Osteocyte (in vitro differentiated cells): Measurements from ENCODE around the gene TMEM18. TPM values are rescaled to one million over a fixed set of nuclear protein-coding genes. Genes with fewer than 3 reads are reported as not detected.

Source experiments
- DNase-seq: peaks from one replicate; pipeline ENCODE4 v3.0.0; 2021; ENCODE audit warnings: mixed read lengths; ENCODE audit not compliant: unreplicated experiment; ENCODE audit errors: extremely low spot score
- H3K27ac Mint-ChIP-seq: one replicate; pipeline ENCODE4 v1.8.0; 2021; ENCODE audit warnings: mild to moderate bottlenecking, mixed read lengths; ENCODE audit not compliant: unreplicated experiment
- H3K27me3 Mint-ChIP-seq: one replicate; pipeline ENCODE4 v1.8.0; 2021; ENCODE audit warnings: mixed read lengths; ENCODE audit not compliant: unreplicated experiment
- H3K36me3 Mint-ChIP-seq: one replicate; pipeline ENCODE4 v1.8.0; 2021; ENCODE audit warnings: mixed read lengths; ENCODE audit not compliant: unreplicated experiment
- H3K4me1 Mint-ChIP-seq: one replicate; pipeline ENCODE4 v1.8.0; 2021; ENCODE audit warnings: mixed read lengths; ENCODE audit not compliant: unreplicated experiment
- H3K4me3 Mint-ChIP-seq: one replicate; pipeline ENCODE4 v1.8.0; 2021; ENCODE audit warnings: mild to moderate bottlenecking, moderate library complexity, mixed read lengths; ENCODE audit not compliant: unreplicated experiment
- H3K9me3 Mint-ChIP-seq: one replicate; pipeline ENCODE4 v1.8.0; 2021; ENCODE audit warnings: mixed read lengths; ENCODE audit not compliant: unreplicated experiment
- CTCF ChIP-seq: fragments of 200-600 bp; sonication (generic); IDR thresholded peaks from 2 replicates; pipeline ENCODE4 v1.5.0; 2021; ENCODE audit warnings: antibody characterized with exemption, mild to moderate bottlenecking, moderate library complexity
- total RNA-seq: library from RNA; stranded (reverse); gene quantifications from 2 replicates; pipeline ENCODE4 v1.2.1, GENCODE V29; 2021

TMEM18 gene
- total RNA-seq, 1 donor from 2014 or later, result 32.8 TPM

DNA sequence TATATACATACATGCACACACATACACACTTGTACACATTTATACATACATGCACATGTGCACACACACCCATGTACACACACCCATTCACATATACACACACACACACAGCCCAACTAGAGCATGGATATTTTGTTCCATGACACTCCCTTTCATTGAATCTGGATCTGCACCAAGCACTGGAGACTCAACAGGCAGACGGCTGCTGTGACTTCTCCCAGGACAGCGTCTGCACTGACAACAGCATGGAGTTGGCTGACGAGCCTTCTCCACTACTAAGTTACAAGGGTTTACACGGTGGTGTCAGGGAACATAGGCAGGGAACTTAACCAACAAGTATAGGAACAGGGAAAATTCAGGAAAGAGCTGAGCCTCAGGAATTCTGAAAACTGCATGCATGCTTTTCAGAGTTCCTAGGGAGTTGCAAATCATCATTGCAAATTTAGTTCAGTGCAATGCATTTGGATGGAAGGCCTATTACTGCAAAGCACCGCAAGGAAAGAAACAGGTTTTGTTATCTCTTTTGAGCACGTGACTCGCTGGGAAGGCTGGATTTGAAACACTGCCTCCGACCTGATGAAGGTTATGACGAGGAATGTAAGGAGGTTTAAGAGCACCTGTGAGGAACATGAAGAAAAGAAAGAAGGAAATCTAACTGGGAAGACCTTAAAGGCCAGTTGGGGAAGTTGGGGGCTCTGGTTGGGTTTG lies 35.9 kb downstream of the TMEM18 start:
- peaks cover 20% of the 10 kb centered on the region for H3K27me3 Mint-ChIP-seq
- no peak overlapping the region for H3K27ac Mint-ChIP-seq
- no peak for DNase-seq
- H3K36me3 Mint-ChIP-seq, result no peaks in the 10 kb centered on the region
- H3K9me3 Mint-ChIP-seq, result no peaks in the 10 kb centered on the region
- H3K4me3 Mint-ChIP-seq, result no peak overlapping the region
- no peak for TF ChIP-seq CTCF
- no peaks in the 10 kb centered on the region for H3K4me1 Mint-ChIP-seq

DNA sequence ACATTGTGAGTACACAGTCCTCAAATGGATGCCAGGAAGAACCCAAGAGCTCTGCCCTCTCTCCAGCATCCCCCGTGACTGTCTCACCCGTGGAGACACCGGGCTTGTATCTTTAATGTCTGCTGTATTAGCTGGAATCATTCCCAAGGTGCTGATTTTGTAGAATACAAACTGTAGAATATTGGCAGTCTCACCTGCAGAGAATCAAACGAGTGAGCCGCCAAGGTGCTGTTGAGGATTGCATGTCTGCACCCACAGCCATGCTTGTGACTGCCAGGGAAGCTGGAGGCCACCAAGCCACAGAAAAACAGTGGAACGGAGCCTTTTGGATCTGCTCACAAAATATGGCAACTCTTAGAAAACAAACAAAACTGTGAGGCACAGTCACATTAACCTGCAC lies 37.5 kb downstream of the TMEM18 start:
- H3K9me3 Mint-ChIP-seq, result no peaks in the 10 kb centered on the region
- TF ChIP-seq CTCF, result no peak
- H3K36me3 Mint-ChIP-seq, result no peaks in the 10 kb centered on the region
- no peak overlapping the region for H3K27ac Mint-ChIP-seq
- no peak overlapping the region for H3K4me3 Mint-ChIP-seq
- H3K4me1 Mint-ChIP-seq, result no peaks in the 10 kb centered on the region
- H3K27me3 Mint-ChIP-seq, result peaks cover 7% of the 10 kb centered on the region
- DNase-seq, result no peak

- Mint-ChIP-seq H3K36me3 (peaks cover 3% of the 10 kb centered on the region), H3K4me3 (no peak overlapping the region), H3K9me3 (peaks cover 8% of the 10 kb centered on the region), H3K27me3 (no peaks in the 10 kb centered on the region), H3K4me1 (peaks cover 12% of the 10 kb centered on the region), H3K27ac (no peak overlapping the region)
- DNase-seq, result no peak
- no peak for TF ChIP-seq CTCF
These were observed 39.4 kb downstream of the TMEM18 start for GRCh38 chr2:637804-638203.

GRCh38 chr2:637406-637776 lies 39.8 kb downstream of the TMEM18 start:
- no peak for DNase-seq
- no peak overlapping the region for H3K4me3 Mint-ChIP-seq
- peaks cover 12% of the 10 kb centered on the region for H3K4me1 Mint-ChIP-seq
- H3K27me3 Mint-ChIP-seq, result no peaks in the 10 kb centered on the region
- TF ChIP-seq CTCF, result no peak
- H3K27ac Mint-ChIP-seq, result no peak overlapping the region
- H3K36me3 Mint-ChIP-seq, result peaks cover 4% of the 10 kb centered on the region
- H3K9me3 Mint-ChIP-seq, result peaks cover 11% of the 10 kb centered on the region

DNA sequence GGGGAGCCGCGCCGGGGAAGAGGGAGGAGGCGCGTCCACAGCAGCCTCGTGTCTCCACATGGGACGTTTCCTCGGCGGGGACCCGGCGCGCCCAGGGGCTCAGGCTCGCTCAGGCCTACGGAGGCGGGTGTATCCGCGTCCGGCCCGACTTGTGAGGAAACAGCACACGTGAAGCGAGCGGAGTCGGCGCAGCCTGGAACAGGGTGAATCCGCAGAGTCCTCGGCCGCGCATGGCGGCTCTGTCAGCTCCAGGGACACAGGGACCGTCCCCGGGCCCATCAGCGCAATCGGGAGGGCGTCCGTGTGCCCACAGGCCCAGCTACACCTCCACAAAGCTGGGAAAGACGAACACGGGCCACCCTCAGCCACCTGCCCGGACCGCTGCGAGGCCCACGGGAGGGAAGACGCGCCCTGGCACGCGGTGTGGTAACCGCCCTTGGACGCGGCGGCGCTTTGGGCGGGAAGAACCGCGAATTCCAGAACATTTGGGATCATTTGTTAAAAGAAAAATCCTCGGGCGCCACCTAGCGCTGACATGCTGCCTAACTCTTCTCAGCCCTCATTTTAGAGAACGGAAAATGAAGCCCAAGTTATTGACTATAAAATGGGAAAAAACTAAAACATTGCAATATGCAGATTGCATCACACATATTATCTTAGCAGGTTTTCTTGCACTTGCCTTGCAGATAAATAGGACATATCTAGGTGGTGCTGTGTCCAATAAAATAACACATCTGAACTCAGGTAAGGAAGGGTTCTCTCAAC lies 40.4 kb downstream of the TMEM18 start:
- H3K27me3 Mint-ChIP-seq, result no peaks in the 10 kb centered on the region
- peaks cover 12% of the 10 kb centered on the region for H3K4me1 Mint-ChIP-seq
- TF ChIP-seq CTCF, result peak; percentile 92
- H3K9me3 Mint-ChIP-seq, result peaks cover 13% of the 10 kb centered on the region
- H3K4me3 Mint-ChIP-seq, result no peak overlapping the region
- H3K36me3 Mint-ChIP-seq, result peaks cover 5% of the 10 kb centered on the region
- H3K27ac Mint-ChIP-seq, result no peak overlapping the region
- DNase-seq, result no peak
